Measurements from ENCODE around the gene DPH5. TPM values are rescaled to one million over a fixed set of nuclear protein-coding genes. Genes with fewer than 3 reads are reported as not detected.

Gene DPH5, protein sequence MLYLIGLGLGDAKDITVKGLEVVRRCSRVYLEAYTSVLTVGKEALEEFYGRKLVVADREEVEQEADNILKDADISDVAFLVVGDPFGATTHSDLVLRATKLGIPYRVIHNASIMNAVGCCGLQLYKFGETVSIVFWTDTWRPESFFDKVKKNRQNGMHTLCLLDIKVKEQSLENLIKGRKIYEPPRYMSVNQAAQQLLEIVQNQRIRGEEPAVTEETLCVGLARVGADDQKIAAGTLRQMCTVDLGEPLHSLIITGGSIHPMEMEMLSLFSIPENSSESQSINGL
- total RNA-seq (2022; extraction: Qiagen RNA extraction): 28.2 to 32.3 TPM (median 29.8 TPM) in 5 replicates

GRCh38 chr1:101025657-101026429 is at the start of gene DPH5:
Gene DPH5, minus strand, starts transcription at chr1:101025784. Its CDS starts 341 bp downstream, at chr1:101025443.

Other genes starting within 250 kb of the DPH5 start
- gene EXTL2, start 130.9 kb downstream of the DPH5 start, total RNA-seq (2022; extraction: Qiagen RNA extraction): 5.8 to 7.9 TPM (median 7.2 TPM) in 5 replicates
- 7.5 to 13.2 TPM (median 11.9 TPM) in 5 replicates for gene SLC30A7, start 129.7 kb downstream of the DPH5 start, total RNA-seq (2022; extraction: Qiagen RNA extraction)
- gene S1PR1, start 211.2 kb upstream of the DPH5 start, total RNA-seq (2022; extraction: Qiagen RNA extraction): 0.16 to 0.43 TPM (median 0.22 TPM) in 5 replicates